ENCODE results near the gene SBF2. TPM values are rescaled to one million over a fixed set of nuclear protein-coding genes. Genes with fewer than 3 reads are reported as not detected.

The SBF2 gene
- total RNA-seq, 1 experiment from 2014 or later, result 31.3 TPM

GRCh38 chr11:9849389-9849788 lies 444.6 kb downstream of the SBF2 start:
- BruUV-seq (replicated peaks), result no TSS peak
- no peaks in the 10 kb centered on the region for H3K9me2 ChIP-seq (replicated peaks; ENCODE audit: low read length)
- CTCF ChIA-PET, result no interaction called here

DNA sequence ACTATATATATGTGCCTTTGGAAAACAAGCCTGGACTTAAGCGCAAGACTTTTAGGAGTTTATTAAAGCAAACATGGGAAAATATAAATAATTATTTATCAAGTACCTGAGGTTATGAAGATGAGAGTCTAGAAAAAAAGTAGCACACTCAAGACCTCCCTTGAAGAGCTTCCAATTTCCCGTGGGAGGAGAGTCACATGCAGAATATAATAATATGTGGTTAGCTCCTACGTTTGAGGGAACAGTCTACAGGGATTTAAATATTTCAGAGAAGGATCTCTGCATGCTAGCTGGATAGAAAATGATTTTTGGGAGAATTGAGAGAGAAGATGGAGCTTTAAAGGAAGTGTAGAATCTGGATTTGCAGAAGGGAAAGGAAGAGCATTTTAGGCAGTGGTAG lies 446.4 kb downstream of the SBF2 start:
- H3K79me2 ChIP-seq (ENCODE audit: low read length), result no peaks in the 10 kb centered on the region
- POLR2A ChIA-PET (ENCODE audit: unreplicated experiment), result no interaction called here
- no peak overlapping the region for H3K9ac ChIP-seq (ENCODE audit: low read length)
- no peak for DNase-seq
- BruUV-seq (replicated peaks), result no TSS peak
- no peaks in the 10 kb centered on the region for H3F3A ChIP-seq (ENCODE audit: low read length, unreplicated experiment)
- CTCF ChIA-PET, result no interaction called here
- no peak for ATAC-seq
- no peak overlapping the region for H2AFZ ChIP-seq (ENCODE audit: low read length)
- no peaks in the 10 kb centered on the region for H3K4me1 ChIP-seq (ENCODE audit: insufficient read depth, low read length)
- no peaks in the 10 kb centered on the region for H4K20me1 ChIP-seq (ENCODE audit: low read length)
- H3K4me2 ChIP-seq (ENCODE audit: low read length), result no peak overlapping the region
- intact Hi-C loops (cut with micrococcal nuclease), result no loop called here
- peaks cover 6% of the 10 kb centered on the region for H3K36me3 ChIP-seq (ENCODE audit: low read depth, low read length)
- no peak overlapping the region for H3K4me3 ChIP-seq (ENCODE audit: low read length)
- H3K9me2 ChIP-seq (replicated peaks; ENCODE audit: low read length), result no peaks in the 10 kb centered on the region
- TF ChIP-seq EZH2phosphoT487 (IDR thresholded peaks at IDR 0.05; ENCODE audit: borderline replicate concordance, low read length), result no peak
- no peak for TF ChIP-seq CTCF (conservative IDR thresholded peaks at IDR 0.05; ENCODE audit: low read depth, low read length)
- TF ChIP-seq EZH2 (IDR thresholded peaks at IDR 0.05; ENCODE audit: low read length, unreplicated experiment), result no peak
- H3K27me3 ChIP-seq (ENCODE audit: low read length), result no peaks in the 10 kb centered on the region
- H3K9me3 ChIP-seq (ENCODE audit: low read length), result no peaks in the 10 kb centered on the region
- H3K27ac ChIP-seq (ENCODE audit: low read length), result no peak overlapping the region

More at GRCh38 chr11:9849389-9849788, 444.6 kb downstream of the SBF2 start:
- H4K20me1 ChIP-seq (ENCODE audit: low read length), result no peaks in the 10 kb centered on the region
- POLR2A ChIA-PET (ENCODE audit: unreplicated experiment), result no interaction called here
- ATAC-seq, result no peak
- DNase-seq, result no peak
- no peak overlapping the region for H3K4me2 ChIP-seq (ENCODE audit: low read length)
- no peak overlapping the region for H3K9ac ChIP-seq (ENCODE audit: low read length)
- H3F3A ChIP-seq (ENCODE audit: low read length, unreplicated experiment), result no peaks in the 10 kb centered on the region
- H3K27ac ChIP-seq (ENCODE audit: low read length), result no peak overlapping the region
- intact Hi-C loops (cut with micrococcal nuclease), result no loop called here
- no peak overlapping the region for H3K4me3 ChIP-seq (ENCODE audit: low read length)
- H3K4me1 ChIP-seq (ENCODE audit: insufficient read depth, low read length), result no peaks in the 10 kb centered on the region
- no peak overlapping the region for H2AFZ ChIP-seq (ENCODE audit: low read length)
- no peaks in the 10 kb centered on the region for H3K27me3 ChIP-seq (ENCODE audit: low read length)
- peaks cover 6% of the 10 kb centered on the region for H3K36me3 ChIP-seq (ENCODE audit: low read depth, low read length)
- H3K9me3 ChIP-seq (ENCODE audit: low read length), result no peaks in the 10 kb centered on the region
- H3K79me2 ChIP-seq (ENCODE audit: low read length), result no peaks in the 10 kb centered on the region
- TF ChIP-seq CTCF (conservative IDR thresholded peaks at IDR 0.05; ENCODE audit: low read depth, low read length) (no peak), EZH2phosphoT487 (IDR thresholded peaks at IDR 0.05; ENCODE audit: borderline replicate concordance, low read length) (no peak), EZH2 (IDR thresholded peaks at IDR 0.05; ENCODE audit: low read length, unreplicated experiment) (no peak)

GRCh38 chr11:9842923-9843322 lies 451.1 kb downstream of the SBF2 start:
- ChIA-PET POLR2A (ENCODE audit: unreplicated experiment) (no interaction called here), CTCF (no interaction called here)
- no peaks in the 10 kb centered on the region for H3K27me3 ChIP-seq (ENCODE audit: low read length)
- H3K4me2 ChIP-seq (ENCODE audit: low read length), result no peak overlapping the region
- H3K9ac ChIP-seq (ENCODE audit: low read length), result no peak overlapping the region
- H3K79me2 ChIP-seq (ENCODE audit: low read length), result no peaks in the 10 kb centered on the region
- TF ChIP-seq EZH2phosphoT487 (IDR thresholded peaks at IDR 0.05; ENCODE audit: borderline replicate concordance, low read length) (no peak), CTCF (conservative IDR thresholded peaks at IDR 0.05; ENCODE audit: low read depth, low read length) (no peak), EZH2 (IDR thresholded peaks at IDR 0.05; ENCODE audit: low read length, unreplicated experiment) (no peak)
- no peak for DNase-seq
- no peaks in the 10 kb centered on the region for H4K20me1 ChIP-seq (ENCODE audit: low read length)
- H3K4me1 ChIP-seq (ENCODE audit: insufficient read depth, low read length), result peaks cover 31% of the 10 kb centered on the region
- H3K9me3 ChIP-seq (ENCODE audit: low read length), result no peaks in the 10 kb centered on the region
- H3F3A ChIP-seq (ENCODE audit: low read length, unreplicated experiment), result peaks cover 13% of the 10 kb centered on the region
- peaks cover 6% of the 10 kb centered on the region; the same call in 1 of the 2 replicates for H3K36me3 ChIP-seq (ENCODE audit: low read depth, low read length)
- intact Hi-C loops (cut with micrococcal nuclease), result no loop called here
- no peaks in the 10 kb centered on the region for H3K9me2 ChIP-seq (replicated peaks; ENCODE audit: low read length)
- H3K4me3 ChIP-seq (ENCODE audit: low read length), result no peak overlapping the region
- H3K27ac ChIP-seq (ENCODE audit: low read length), result no peak overlapping the region
- no TSS peak for BruUV-seq (replicated peaks)
- no peak for ATAC-seq
- H2AFZ ChIP-seq (ENCODE audit: low read length), result no peak overlapping the region
